Astrocyte (in vitro differentiated cells and primary cell): Measurements from ENCODE around the gene PTGER4. TPM values are rescaled to one million over a fixed set of nuclear protein-coding genes. Genes with fewer than 3 reads are reported as not detected.
A peak's percentile ranks its signal among the peaks of the same experiment; 100 is the strongest.

Experiments
- DNase-seq: peaks from one replicate; pipeline ENCODE4 v3.0.0-alpha.2; 2010; ENCODE audit warnings: low read depth
- FAIRE-seq: peaks from 2 replicates; lab custom pipeline; 2011; peaks lifted over from hg19 to GRCh38; lab: Jason Lieb, UNC
- H2AFZ ChIP-seq: 2 replicates; pipeline ENCODE4 v1.6.0; 2012; ENCODE audit warnings: low read depth, low read length, inconsistent platforms
- H3K27ac ChIP-seq: 2 replicates; pipeline ENCODE4 v1.5.1; 2011; ENCODE audit warnings: low read depth, low read length, inconsistent platforms
- H3K27me3 ChIP-seq: 2 replicates; pipeline ENCODE4 v1.6.0; 2011; ENCODE audit warnings: low read length, inconsistent platforms; ENCODE audit not compliant: insufficient read depth
- H3K36me3 ChIP-seq: 2 replicates; pipeline ENCODE4 v1.5.1; 2011; ENCODE audit warnings: low read length, inconsistent platforms; ENCODE audit not compliant: insufficient read depth
- H3K4me1 ChIP-seq: 2 replicates; pipeline ENCODE4 v1.5.1; 2011; ENCODE audit warnings: low read length, inconsistent platforms; ENCODE audit not compliant: insufficient read depth
- H3K4me2 ChIP-seq: 2 replicates; pipeline ENCODE4 v1.6.0; 2012; ENCODE audit warnings: low read length, inconsistent platforms
- H3K4me3 ChIP-seq: 2 replicates; pipeline ENCODE4 v1.5.1; 2011; ENCODE audit warnings: low read depth, mild to moderate bottlenecking, low read length, inconsistent platforms; ENCODE audit not compliant: insufficient read depth
- H3K79me2 ChIP-seq: 2 replicates; pipeline ENCODE4 v1.6.0; 2012; ENCODE audit warnings: mild to moderate bottlenecking, low read length, inconsistent platforms; ENCODE audit not compliant: insufficient read depth
- H3K9ac ChIP-seq: 2 replicates; pipeline ENCODE4 v1.6.0; 2012; ENCODE audit warnings: mild to moderate bottlenecking, low read length, inconsistent platforms
- H3K9me3 ChIP-seq: 2 replicates; pipeline ENCODE4 v1.5.1; 2012; ENCODE audit warnings: low read depth, mild to moderate bottlenecking, low read length, inconsistent platforms; ENCODE audit not compliant: insufficient read depth
- H4K20me1 ChIP-seq: 2 replicates; pipeline ENCODE4 v1.6.0; 2012; ENCODE audit warnings: low read length, inconsistent platforms; ENCODE audit not compliant: insufficient read depth
- H3K27ac Mint-ChIP-seq: one replicate; pipeline ENCODE4 v1.8.0; 2021; ENCODE audit warnings: mild to moderate bottlenecking, mixed read lengths; ENCODE audit not compliant: unreplicated experiment
- H3K27me3 Mint-ChIP-seq: one replicate; pipeline ENCODE4 v1.8.0; 2021; ENCODE audit warnings: low read depth, mixed read lengths; ENCODE audit not compliant: unreplicated experiment
- H3K36me3 Mint-ChIP-seq: one replicate; pipeline ENCODE4 v1.8.0; 2021; ENCODE audit warnings: low read depth, mixed read lengths; ENCODE audit not compliant: unreplicated experiment
- H3K4me1 Mint-ChIP-seq: one replicate; pipeline ENCODE4 v1.8.0; 2021; ENCODE audit warnings: low read depth, mixed read lengths; ENCODE audit not compliant: unreplicated experiment
- H3K4me3 Mint-ChIP-seq: one replicate; pipeline ENCODE4 v1.8.0; 2021; ENCODE audit warnings: mild to moderate bottlenecking, moderate library complexity, mixed read lengths; ENCODE audit not compliant: unreplicated experiment
- H3K9me3 Mint-ChIP-seq: one replicate; pipeline ENCODE4 v1.8.0; 2021; ENCODE audit warnings: mild to moderate bottlenecking, mixed read lengths; ENCODE audit not compliant: unreplicated experiment
- EZH2 ChIP-seq: IDR thresholded peaks from 2 replicates; pipeline ENCODE4 v1.6.1; 2012; ENCODE audit warnings: mild to moderate bottlenecking, low read length, inconsistent platforms; ENCODE audit not compliant: insufficient read depth
- total RNA-seq: library from RNA; stranded (reverse); gene quantifications from 2 replicates; pipeline ENCODE4 v1.2.1, GENCODE V29; 2021
- TF ChIP-seq, protein P1 (sequence below): IDR thresholded peaks from 2 replicates; pipeline ENCODE4 v1.5.1; 2011; ENCODE audit warnings: low read depth, mild to moderate bottlenecking, inconsistent platforms, low read length, moderate library complexity; ENCODE audit not compliant: insufficient read depth

PTGER4 gene
- total RNA-seq, 1 donor from 2014 or later, result 8.6 TPM

DNA sequence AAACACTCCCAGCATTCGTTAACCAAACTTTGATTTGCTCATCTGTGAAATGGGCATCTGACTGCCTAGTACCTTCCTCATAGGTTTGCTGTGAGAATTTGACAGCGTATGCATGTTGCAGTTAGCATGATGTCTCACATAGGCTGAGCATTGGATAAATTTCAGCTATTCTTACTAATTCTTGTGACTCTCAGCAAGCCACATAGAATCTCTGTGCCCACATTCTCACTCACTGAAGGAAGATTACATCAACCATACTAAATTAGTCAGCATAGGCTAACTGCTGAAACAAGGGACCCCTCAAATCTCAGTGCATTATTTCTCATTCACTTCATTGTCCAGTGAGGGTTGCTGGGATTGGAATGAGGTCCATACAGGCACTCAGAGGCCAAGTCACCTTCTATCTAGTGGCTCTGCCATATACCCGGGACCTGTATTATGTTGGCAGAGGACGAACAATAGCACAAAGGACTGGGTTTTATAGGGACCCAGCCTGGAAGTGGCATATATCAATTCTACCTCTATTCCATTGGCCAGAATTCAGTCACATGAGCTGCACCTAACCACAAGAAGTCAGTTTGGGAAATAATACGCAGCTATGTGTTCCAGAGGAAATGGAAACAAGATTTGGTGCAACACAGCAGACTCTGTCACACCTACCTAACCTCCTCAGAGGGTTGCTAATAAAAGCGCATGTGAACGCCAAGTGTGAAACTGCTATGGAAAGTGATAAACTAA is 4.2 kb upstream of the PTGER4 start:
- peaks cover 13% of the 10 kb centered on the region for H3K4me1 Mint-ChIP-seq
- H3K4me3 Mint-ChIP-seq, result no peak overlapping the region
- DNase-seq, result no peak
- Histone ChIP-seq H3K4me3 (no peak overlapping the region), H3K4me2 (no peak overlapping the region), H4K20me1 (no peaks in the 10 kb centered on the region), H3K9me3 (no peaks in the 10 kb centered on the region), H2AFZ (no peak overlapping the region), H3K27me3 (no peaks in the 10 kb centered on the region), H3K4me1 (peaks cover 23% of the 10 kb centered on the region), H3K36me3 (no peaks in the 10 kb centered on the region), H3K27ac (no peak overlapping the region), H3K79me2 (peaks cover 8% of the 10 kb centered on the region), H3K9ac (no peak overlapping the region)
- H3K9me3 Mint-ChIP-seq, result no peaks in the 10 kb centered on the region
- TF ChIP-seq EZH2, result no peak
- TF ChIP-seq, protein P1, sequence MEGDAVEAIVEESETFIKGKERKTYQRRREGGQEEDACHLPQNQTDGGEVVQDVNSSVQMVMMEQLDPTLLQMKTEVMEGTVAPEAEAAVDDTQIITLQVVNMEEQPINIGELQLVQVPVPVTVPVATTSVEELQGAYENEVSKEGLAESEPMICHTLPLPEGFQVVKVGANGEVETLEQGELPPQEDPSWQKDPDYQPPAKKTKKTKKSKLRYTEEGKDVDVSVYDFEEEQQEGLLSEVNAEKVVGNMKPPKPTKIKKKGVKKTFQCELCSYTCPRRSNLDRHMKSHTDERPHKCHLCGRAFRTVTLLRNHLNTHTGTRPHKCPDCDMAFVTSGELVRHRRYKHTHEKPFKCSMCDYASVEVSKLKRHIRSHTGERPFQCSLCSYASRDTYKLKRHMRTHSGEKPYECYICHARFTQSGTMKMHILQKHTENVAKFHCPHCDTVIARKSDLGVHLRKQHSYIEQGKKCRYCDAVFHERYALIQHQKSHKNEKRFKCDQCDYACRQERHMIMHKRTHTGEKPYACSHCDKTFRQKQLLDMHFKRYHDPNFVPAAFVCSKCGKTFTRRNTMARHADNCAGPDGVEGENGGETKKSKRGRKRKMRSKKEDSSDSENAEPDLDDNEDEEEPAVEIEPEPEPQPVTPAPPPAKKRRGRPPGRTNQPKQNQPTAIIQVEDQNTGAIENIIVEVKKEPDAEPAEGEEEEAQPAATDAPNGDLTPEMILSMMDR, result no peak
- no peak overlapping the region for H3K27ac Mint-ChIP-seq
- no peaks in the 10 kb centered on the region for H3K36me3 Mint-ChIP-seq
- H3K27me3 Mint-ChIP-seq, result peaks cover 5% of the 10 kb centered on the region
- no peak for FAIRE-seq

DNA sequence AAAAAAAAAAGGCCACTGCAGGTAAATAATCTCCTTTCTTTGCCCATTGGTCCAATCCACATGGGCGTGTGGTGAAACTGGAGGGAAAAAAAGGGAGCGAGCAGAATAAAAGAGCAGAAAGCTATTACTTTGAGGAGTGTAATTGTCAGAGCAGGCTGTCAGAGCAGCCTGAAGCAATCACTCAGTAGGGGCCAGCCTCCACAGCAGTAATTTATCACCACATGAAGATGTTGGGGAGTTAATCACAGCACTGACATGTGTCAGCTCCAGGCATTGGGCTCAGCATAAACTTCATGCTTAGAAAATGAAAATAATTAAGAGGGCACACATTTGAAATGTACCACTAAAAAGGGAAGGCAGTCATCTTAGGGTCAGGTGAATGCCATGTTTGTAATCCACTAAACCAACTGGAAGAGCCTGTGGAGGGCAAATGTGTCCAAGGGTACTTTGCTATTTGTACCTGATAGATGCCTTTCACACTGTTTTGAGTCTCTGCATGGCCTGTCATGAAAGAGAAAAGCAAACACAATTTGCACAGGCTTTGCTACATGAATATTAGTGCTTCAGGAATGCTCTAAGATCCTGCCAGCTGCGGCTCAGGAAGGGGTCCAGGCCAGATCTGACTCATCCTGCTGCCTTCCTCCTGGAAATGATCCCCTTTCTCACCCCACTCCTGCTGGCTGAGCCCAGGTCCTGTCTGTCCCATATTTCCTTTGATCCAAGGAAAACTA is 2.9 kb upstream of the PTGER4 start:
- no peaks in the 10 kb centered on the region for H4K20me1 ChIP-seq
- no peaks in the 10 kb centered on the region for H3K27me3 ChIP-seq
- H3K4me1 ChIP-seq, result peaks cover 33% of the 10 kb centered on the region
- peaks cover 15% of the 10 kb centered on the region for H3K4me1 Mint-ChIP-seq
- peaks cover under 1% of the 10 kb centered on the region for H3K36me3 Mint-ChIP-seq
- peak overlapping the region; percentile 56 for H3K27ac ChIP-seq
- H3K4me3 ChIP-seq, result peak overlapping the region; percentile 8
- H3K36me3 ChIP-seq, result no peaks in the 10 kb centered on the region
- no peaks in the 10 kb centered on the region for H3K9me3 ChIP-seq
- H3K27me3 Mint-ChIP-seq, result peaks cover 15% of the 10 kb centered on the region
- no peak overlapping the region for H2AFZ ChIP-seq
- TF ChIP-seq EZH2, result no peak
- TF ChIP-seq, protein P1, result no peak
- peak overlapping the region; percentile 90 for H3K27ac Mint-ChIP-seq
- H3K9ac ChIP-seq, result peak overlapping the region; percentile 60
- peak overlapping the region; percentile 95 for H3K4me2 ChIP-seq
- peak overlapping the region; percentile 11 for H3K4me3 Mint-ChIP-seq
- no peak for FAIRE-seq
- DNase-seq, result peak; percentile 85
- peaks cover 20% of the 10 kb centered on the region for H3K79me2 ChIP-seq
- peaks cover under 1% of the 10 kb centered on the region for H3K9me3 Mint-ChIP-seq
